Activated naive CD4-positive, alpha-beta T cell treated with anti-CD3 and anti-CD28 coated beads for 36 hours (primary cell): ENCODE data around the gene ADAM29. TPM values are rescaled to one million over a fixed set of nuclear protein-coding genes. Genes with fewer than 3 reads are reported as not detected.

Experiments
- CTCF ChIA-PET: fragments of 350-600 bp; sonication (Branson Sonifier 250); formaldehyde crosslinking; loops from one replicate; lab custom pipeline; 2021; ENCODE audit warnings: antibody characterized with exemption; lab: Charles Lee
- DNase-seq: peaks from one replicate; pipeline ENCODE4 v3.0.0-alpha.2; 2020
- H3K27ac Mint-ChIP-seq: one replicate; pipeline ENCODE4 v1.8.0; 2021; ENCODE audit warnings: mild to moderate bottlenecking, mixed read lengths
- H3K27me3 Mint-ChIP-seq: one replicate; pipeline ENCODE4 v1.8.0; 2021; ENCODE audit warnings: low read depth, mixed read lengths
- H3K36me3 Mint-ChIP-seq: one replicate; pipeline ENCODE4 v1.8.0; 2021; ENCODE audit warnings: low read depth, mixed read lengths
- H3K4me1 Mint-ChIP-seq: one replicate; pipeline ENCODE4 v1.8.0; 2021; ENCODE audit warnings: low read depth, mixed read lengths
- H3K4me3 Mint-ChIP-seq: one replicate; pipeline ENCODE4 v1.8.0; 2021; ENCODE audit warnings: mild to moderate bottlenecking, moderate library complexity, mixed read lengths
- H3K9me3 Mint-ChIP-seq: one replicate; pipeline ENCODE4 v1.8.0; 2021; ENCODE audit warnings: mixed read lengths
- intact Hi-C: fragments of 100-400 bp; cut with micrococcal nuclease; formaldehyde crosslinking; loops from one replicate; pipeline ENCODE4 v1.15.1; 2023
- total RNA-seq, 2 experiments: library from RNA; stranded (reverse); gene quantifications; one replicate each; pipeline ENCODE4 v1.2.3, GENCODE V29; 2021

ADAM29 gene
- total RNA-seq, 2 experiments from 2014 or later: not detected

DNA sequence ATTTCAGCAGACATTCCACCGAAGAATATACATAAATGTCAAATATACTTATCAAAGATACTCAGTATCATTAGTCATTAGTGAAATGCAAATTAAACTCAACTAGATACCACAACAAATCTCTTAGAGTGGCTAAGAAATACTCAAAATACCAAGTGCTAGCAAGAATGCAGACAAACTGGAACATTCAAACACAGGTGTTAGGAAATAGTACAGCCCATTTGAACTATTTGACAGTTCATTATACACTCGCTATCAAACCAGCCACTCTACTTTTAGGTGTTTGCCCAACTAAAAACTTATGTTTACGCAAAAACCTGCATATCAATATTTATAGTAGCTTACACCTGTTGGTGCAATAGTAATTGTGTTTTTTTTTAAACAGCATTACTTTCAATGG, 8.8 kb downstream of the ADAM29 start:
- Mint-ChIP-seq H3K9me3 (no peaks in the 10 kb centered on the region), H3K4me3 (no peak overlapping the region), H3K27ac (no peak overlapping the region), H3K4me1 (no peaks in the 10 kb centered on the region), H3K36me3 (no peaks in the 10 kb centered on the region), H3K27me3 (no peaks in the 10 kb centered on the region)
- intact Hi-C loops: no loop called here
- CTCF ChIA-PET: no interaction called here
- no peak for DNase-seq

DNA sequence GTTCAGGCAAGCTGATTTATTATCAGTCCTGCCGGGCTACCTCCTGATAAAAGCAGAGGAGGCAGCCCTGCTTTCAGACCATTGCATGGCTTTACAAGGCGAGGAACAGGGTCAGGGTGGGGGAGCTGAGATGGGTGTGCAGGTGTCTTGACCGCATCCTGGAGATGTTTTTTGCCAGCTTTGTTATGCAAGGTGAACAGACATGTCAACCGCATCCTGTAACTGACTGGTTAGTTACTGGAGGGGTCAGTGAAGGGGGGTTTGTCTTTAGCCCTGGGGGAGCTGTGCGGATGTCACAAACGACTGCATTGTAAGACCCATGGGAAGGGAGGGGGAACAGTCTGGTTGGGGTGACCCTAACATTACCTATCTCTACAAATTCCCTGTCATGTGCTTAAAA, 10.0 kb downstream of the ADAM29 start:
- no peak for DNase-seq
- intact Hi-C loops: no loop called here
- no peak overlapping the region for H3K4me3 Mint-ChIP-seq
- no peaks in the 10 kb centered on the region for H3K36me3 Mint-ChIP-seq
- no peaks in the 10 kb centered on the region for H3K9me3 Mint-ChIP-seq
- no peaks in the 10 kb centered on the region for H3K27me3 Mint-ChIP-seq
- CTCF ChIA-PET: interaction anchor here (0.7 kb wide), 1 partner anchor 11 kb away, joined by 3 read pairs; no protein-coding TSS in a partner anchor
- H3K27ac Mint-ChIP-seq: no peak overlapping the region
- H3K4me1 Mint-ChIP-seq: no peaks in the 10 kb centered on the region

DNA sequence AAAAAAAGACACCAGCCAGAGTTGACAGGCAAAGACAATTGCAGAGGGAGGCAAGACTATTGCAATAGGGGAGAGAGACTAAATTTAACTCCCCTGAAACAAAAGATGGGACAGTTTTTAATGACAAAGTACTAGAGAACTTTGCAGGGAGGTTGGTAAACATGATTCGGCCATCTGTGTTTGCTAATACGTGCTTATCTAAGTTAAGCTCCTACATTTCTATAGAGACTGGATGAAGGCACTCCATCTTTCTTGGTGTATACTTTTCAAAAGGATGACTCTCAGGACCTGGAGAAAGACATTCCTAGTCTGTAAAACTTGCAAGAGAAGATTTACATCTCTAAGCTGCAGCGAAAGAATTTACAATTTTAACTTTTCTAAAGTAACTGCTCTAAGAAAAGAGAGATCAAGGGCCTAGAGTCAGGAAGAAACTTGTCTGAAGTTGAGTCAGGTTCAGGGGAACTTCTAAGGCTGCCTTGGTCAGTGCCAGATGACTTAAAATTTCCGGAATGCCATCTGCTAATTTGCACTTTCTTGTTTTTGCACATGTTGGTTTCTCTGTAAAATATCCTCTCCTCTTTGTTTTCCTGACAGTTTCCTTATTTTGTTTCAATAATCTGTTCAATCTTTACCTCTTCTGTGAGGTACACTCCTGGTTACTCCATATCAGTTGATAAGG, 10.6 kb downstream of the ADAM29 start:
- no peak for DNase-seq
- CTCF ChIA-PET: no interaction called here
- no peaks in the 10 kb centered on the region for H3K4me1 Mint-ChIP-seq
- H3K36me3 Mint-ChIP-seq: no peaks in the 10 kb centered on the region
- H3K4me3 Mint-ChIP-seq: no peak overlapping the region
- no peaks in the 10 kb centered on the region for H3K9me3 Mint-ChIP-seq
- no peaks in the 10 kb centered on the region for H3K27me3 Mint-ChIP-seq
- intact Hi-C loops: no loop called here
- H3K27ac Mint-ChIP-seq: no peak overlapping the region

DNA sequence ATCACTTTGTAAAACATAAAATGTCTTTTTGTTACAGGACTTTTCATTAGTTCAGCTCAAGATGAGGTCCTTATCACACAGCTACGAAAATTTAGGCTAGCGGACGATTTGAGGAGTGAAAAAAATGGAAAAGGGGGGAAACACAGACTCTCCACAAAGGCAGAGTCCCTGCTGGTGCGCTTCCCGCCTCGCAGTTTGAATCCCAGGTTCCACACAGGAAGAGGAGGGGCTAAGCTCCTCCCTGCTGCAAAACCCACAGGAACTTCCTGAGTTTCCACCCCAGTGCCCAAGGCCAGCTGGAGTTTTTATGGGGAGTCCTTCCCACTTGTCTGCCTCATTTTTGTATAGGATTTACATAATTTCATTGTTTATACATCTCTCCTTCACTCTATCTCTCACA, 11.2 kb downstream of the ADAM29 start:
- no peak overlapping the region for H3K4me3 Mint-ChIP-seq
- CTCF ChIA-PET: no interaction called here
- H3K4me1 Mint-ChIP-seq: no peaks in the 10 kb centered on the region
- no peak for DNase-seq
- H3K27me3 Mint-ChIP-seq: no peaks in the 10 kb centered on the region
- H3K36me3 Mint-ChIP-seq: no peaks in the 10 kb centered on the region
- no peak overlapping the region for H3K27ac Mint-ChIP-seq
- intact Hi-C loops: no loop called here
- no peaks in the 10 kb centered on the region for H3K9me3 Mint-ChIP-seq

DNA sequence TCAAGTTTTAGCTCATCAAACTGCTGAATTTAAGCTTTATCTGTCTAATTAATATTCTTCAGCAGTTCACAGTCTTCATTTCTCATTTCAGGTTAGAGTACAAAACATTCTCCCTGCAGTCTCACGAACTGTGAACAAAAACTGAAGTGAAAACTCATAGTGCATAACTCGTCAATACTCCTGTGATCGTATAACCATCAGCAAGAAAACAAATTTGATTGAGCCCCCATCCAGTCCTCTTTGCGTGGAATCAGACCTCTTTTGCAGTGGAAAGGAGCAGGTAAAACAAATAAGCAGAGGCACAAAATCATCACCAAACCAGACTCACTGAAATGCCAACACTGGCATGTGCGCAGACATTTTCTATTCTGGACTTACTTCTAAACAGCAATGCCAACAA, 12.7 kb downstream of the ADAM29 start:
- Mint-ChIP-seq H3K36me3 (no peaks in the 10 kb centered on the region), H3K9me3 (no peaks in the 10 kb centered on the region), H3K4me1 (no peaks in the 10 kb centered on the region), H3K4me3 (no peak overlapping the region), H3K27me3 (no peaks in the 10 kb centered on the region), H3K27ac (no peak overlapping the region)
- intact Hi-C loops: no loop called here
- DNase-seq: no peak
- CTCF ChIA-PET: no interaction called here

DNA sequence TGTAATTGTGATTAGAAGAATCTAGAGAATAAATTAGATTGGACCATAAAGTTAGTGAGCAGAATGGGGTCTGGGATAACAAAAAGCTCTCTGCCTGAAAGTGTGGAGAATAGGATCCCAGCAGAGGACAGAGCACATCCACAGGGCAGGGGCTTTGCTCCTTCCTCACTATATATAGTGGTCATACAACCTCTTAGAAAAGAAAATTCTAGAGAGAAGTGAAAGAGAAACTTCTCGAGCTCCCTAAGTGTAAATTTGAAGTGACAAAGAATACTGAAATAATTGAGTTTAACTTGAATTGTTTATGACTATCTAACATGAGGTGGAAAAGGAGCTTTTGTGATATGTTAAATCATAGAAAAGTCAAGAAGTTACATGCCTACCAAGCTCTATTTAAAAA, 14.9 kb downstream of the ADAM29 start:
- no peaks in the 10 kb centered on the region for H3K4me1 Mint-ChIP-seq
- intact Hi-C loops: no loop called here
- H3K27me3 Mint-ChIP-seq: no peaks in the 10 kb centered on the region
- no peaks in the 10 kb centered on the region for H3K36me3 Mint-ChIP-seq
- no peak overlapping the region for H3K27ac Mint-ChIP-seq
- no peak for DNase-seq
- CTCF ChIA-PET: no interaction called here
- H3K4me3 Mint-ChIP-seq: no peak overlapping the region
- H3K9me3 Mint-ChIP-seq: no peaks in the 10 kb centered on the region

DNA sequence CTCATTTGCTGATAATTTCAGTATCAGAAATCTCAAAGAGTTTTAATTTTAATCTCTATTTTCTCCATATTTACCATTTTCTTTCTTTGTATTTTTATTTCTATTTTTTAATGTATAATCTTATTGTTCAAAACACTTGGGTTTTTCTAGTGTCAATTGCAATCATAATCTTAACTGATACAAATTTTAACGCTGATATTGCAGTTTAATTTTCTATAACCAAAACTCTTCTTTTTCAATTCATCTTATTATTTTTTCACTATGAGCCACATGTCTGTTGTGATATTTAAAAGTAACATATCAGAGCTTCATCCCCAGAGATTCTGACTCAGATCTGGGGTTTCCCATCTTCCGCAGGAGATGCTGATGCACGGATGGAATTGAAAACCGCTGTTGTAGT, 16.2 kb downstream of the ADAM29 start:
- H3K27me3 Mint-ChIP-seq: no peaks in the 10 kb centered on the region
- intact Hi-C loops: no loop called here
- H3K9me3 Mint-ChIP-seq: no peaks in the 10 kb centered on the region
- no peak overlapping the region for H3K4me3 Mint-ChIP-seq
- no peaks in the 10 kb centered on the region for H3K36me3 Mint-ChIP-seq
- H3K4me1 Mint-ChIP-seq: no peaks in the 10 kb centered on the region
- CTCF ChIA-PET: no interaction called here
- H3K27ac Mint-ChIP-seq: no peak overlapping the region
- no peak for DNase-seq

DNA sequence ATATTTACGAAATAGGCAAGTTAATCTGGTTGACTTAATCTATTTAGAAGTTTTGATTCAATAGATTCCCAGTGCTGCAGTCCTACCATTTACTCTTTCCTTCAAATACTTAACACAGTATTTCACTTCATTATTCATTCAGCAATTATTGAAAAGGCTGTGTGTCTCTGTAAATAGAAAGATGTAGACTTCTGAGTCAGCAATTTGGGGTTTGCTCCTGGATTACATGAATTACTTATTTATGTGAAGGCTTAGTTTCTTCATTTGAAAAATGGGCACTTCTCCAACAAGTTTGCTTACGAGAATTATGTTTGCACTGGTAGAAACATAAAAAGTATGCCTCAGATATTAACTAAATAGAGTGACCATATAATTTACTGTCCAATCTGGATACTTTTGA, 17.4 kb downstream of the ADAM29 start:
- DNase-seq: no peak
- H3K4me1 Mint-ChIP-seq: no peaks in the 10 kb centered on the region
- H3K4me3 Mint-ChIP-seq: no peak overlapping the region
- no peaks in the 10 kb centered on the region for H3K9me3 Mint-ChIP-seq
- CTCF ChIA-PET: no interaction called here
- H3K27ac Mint-ChIP-seq: no peak overlapping the region
- intact Hi-C loops: no loop called here
- H3K27me3 Mint-ChIP-seq: no peaks in the 10 kb centered on the region
- no peaks in the 10 kb centered on the region for H3K36me3 Mint-ChIP-seq

DNA sequence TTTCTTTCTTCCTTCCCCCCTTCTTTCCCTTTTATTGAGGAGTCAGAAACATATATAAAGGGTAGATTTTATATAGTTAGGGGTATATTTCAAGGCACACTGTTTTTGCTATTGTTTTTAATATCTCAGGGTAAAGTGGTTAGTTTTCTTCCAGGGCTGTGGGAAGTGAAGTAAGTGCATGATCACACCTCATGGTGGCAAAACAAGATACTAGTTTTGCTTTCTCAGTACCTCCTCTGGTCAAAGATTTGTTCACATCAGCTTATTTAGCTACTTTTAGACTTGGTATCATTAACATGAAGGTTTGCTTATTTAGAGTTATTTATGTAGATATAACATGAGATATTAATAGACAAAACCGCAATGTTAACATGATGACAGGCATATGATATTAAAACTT, 21.8 kb downstream of the ADAM29 start:
- Mint-ChIP-seq H3K9me3 (peaks cover 10% of the 10 kb centered on the region), H3K4me1 (no peaks in the 10 kb centered on the region), H3K27ac (no peak overlapping the region), H3K36me3 (no peaks in the 10 kb centered on the region), H3K27me3 (no peaks in the 10 kb centered on the region), H3K4me3 (no peak overlapping the region)
- intact Hi-C loops: no loop called here
- CTCF ChIA-PET: no interaction called here
- DNase-seq: no peak

DNA sequence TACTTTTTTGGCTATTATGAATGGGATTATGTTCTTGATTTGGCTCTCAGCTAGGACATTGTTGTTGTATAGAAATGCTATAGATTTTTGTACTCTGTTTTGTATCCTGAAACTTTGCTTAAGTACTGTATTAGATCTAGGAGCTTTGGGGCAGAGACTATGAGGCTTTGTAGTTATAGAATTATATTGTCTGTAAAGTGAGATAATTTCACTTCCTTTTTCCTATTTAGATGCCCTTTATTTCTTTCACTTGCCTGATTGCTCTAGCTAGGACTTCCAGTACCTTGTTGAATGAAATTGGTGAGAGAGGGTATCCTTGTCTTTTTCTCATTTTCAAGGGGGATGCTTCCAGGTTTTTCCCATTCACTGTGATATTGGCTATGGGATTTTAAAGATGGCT, 28.1 kb downstream of the ADAM29 start:
- H3K27ac Mint-ChIP-seq: no peak overlapping the region
- CTCF ChIA-PET: no interaction called here
- intact Hi-C loops: no loop called here
- H3K4me3 Mint-ChIP-seq: no peak overlapping the region
- DNase-seq: no peak
- H3K27me3 Mint-ChIP-seq: no peaks in the 10 kb centered on the region
- H3K36me3 Mint-ChIP-seq: no peaks in the 10 kb centered on the region
- H3K4me1 Mint-ChIP-seq: no peaks in the 10 kb centered on the region
- H3K9me3 Mint-ChIP-seq: peaks cover 10% of the 10 kb centered on the region

DNA sequence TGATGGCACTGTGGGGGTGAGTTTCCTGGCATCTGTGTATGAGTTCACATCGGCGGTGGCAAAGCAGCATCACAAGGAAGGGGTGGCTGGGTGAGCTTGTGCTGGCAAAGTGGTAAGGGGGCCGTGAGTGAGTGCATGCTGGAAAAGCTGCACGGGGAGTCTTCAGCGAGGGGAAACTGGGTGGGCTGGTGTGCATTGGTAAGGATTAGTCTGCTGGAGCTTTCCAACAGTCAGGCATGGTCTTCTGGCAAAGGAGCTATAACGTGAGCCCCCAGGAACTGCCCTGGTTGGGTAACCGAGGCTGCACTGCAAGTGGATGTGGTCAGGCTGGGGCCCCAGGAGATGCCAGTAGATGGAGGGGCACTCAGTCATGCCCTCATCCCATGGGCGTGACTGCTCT, 30.7 kb downstream of the ADAM29 start:
- H3K27ac Mint-ChIP-seq: no peak overlapping the region
- no peak for DNase-seq
- no peaks in the 10 kb centered on the region for H3K27me3 Mint-ChIP-seq
- intact Hi-C loops: no loop called here
- H3K4me1 Mint-ChIP-seq: no peaks in the 10 kb centered on the region
- H3K9me3 Mint-ChIP-seq: peaks cover 4% of the 10 kb centered on the region
- no peaks in the 10 kb centered on the region for H3K36me3 Mint-ChIP-seq
- CTCF ChIA-PET: no interaction called here
- no peak overlapping the region for H3K4me3 Mint-ChIP-seq

DNA sequence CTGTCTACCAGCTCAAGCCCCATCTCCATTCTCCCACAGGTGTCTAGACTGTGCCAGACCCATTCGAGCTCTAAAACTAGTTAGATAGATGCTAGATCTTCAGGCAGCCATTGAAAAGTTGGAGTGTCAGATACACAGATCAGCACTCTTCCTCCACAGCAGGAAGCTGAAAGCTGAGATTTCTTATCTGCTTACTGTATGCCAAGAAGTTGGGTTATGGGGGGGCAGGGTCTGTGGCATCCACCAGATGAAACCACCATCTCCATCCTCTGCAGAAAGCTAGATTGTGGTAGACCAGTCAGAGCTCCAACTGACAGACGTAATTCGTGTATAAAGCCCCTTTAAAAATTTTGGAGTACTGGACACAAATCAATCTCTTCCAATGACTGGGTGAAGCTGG, 54.8 kb downstream of the ADAM29 start:
- H3K27me3 Mint-ChIP-seq: no peaks in the 10 kb centered on the region
- no peak overlapping the region for H3K4me3 Mint-ChIP-seq
- intact Hi-C loops: no loop called here

DNA sequence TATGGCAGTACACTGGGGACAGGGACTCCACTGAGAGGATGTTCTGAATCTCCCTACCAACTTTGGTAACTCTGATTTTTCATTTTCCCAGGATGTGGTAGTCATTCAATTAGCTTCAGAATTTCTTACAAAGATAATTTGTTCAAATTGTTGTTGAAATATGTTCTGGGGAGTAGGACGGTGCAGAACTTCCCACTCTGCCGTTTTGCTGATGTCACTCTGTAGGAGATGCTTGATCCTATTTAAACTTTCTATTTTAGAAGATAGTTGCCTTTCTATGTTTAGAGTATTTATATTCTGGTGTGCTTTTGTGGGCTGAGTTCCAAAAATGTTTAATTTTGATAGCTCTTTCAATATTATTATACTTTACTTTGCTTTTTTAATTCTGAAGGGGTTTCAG, 55.2 kb downstream of the ADAM29 start:
- Mint-ChIP-seq H3K9me3 (no peaks in the 10 kb centered on the region), H3K4me1 (no peaks in the 10 kb centered on the region), H3K27ac (no peak overlapping the region), H3K4me3 (no peak overlapping the region), H3K27me3 (no peaks in the 10 kb centered on the region), H3K36me3 (no peaks in the 10 kb centered on the region)
- intact Hi-C loops: no loop called here
- CTCF ChIA-PET: interaction anchor here (1.0 kb wide), 1 partner anchor 231 kb away, joined by 3 read pairs; no protein-coding TSS in a partner anchor
- no peak for DNase-seq

More for the DNA sequence above, 54.8 kb downstream of the ADAM29 start:
- Mint-ChIP-seq H3K27ac (no peak overlapping the region), H3K9me3 (no peaks in the 10 kb centered on the region), H3K36me3 (no peaks in the 10 kb centered on the region), H3K4me1 (no peaks in the 10 kb centered on the region)
- DNase-seq: no peak
- CTCF ChIA-PET: interaction anchor here (1.0 kb wide), 1 partner anchor 231 kb away, joined by 3 read pairs; no protein-coding TSS in a partner anchor
